Pancreas (tissue), 10 donors: ENCODE results near the gene ARL15. TPM values are rescaled to one million over a fixed set of nuclear protein-coding genes. Genes with fewer than 3 reads are reported as not detected.

Source experiments
- ATAC-seq, 4 donors: fragments of 200-7000 bp; cut with Tn5 transposase; one replicate each; pipeline versions ENCODE4 v1.8.0 to v1.9.1; 2020; ENCODE audit warnings: mild to moderate bottlenecking in 4 of 4, moderate library complexity in 4 of 4
- DNase-seq, 6 donors: peaks; one replicate each; pipeline ENCODE4 v3.0.0-alpha.2; 2020
- FAIRE-seq: peaks from 2 replicates; lab custom pipeline; 2012; peaks lifted over from hg19 to GRCh38; lab: Jason Lieb, UNC
- H3K27ac ChIP-seq, 4 donors: fragments of 200-600 bp; sonication (generic); 1 replicate in 3 of 4; 2 replicates in 1 of 4; pipeline versions ENCODE4 v1.5.0 to v1.8.0; 2020
- H3K27me3 ChIP-seq, 4 donors: fragments of 200-600 bp; one replicate each; pipeline ENCODE4 v1.8.0; 2021
- H3K36me3 ChIP-seq, 3 donors: fragments of 200-600 bp; sonication (generic) in 1 of 3; one replicate each; pipeline versions ENCODE4 v1.5.0 to v1.8.0; 2020 to 2021
- H3K4me1 ChIP-seq, 3 donors: fragments of 200-600 bp; one replicate each; pipeline ENCODE4 v1.8.0; 2021
- H3K4me3 ChIP-seq, 4 donors: fragments of 200-600 bp; sonication (generic) in 2 of 4; one replicate each; pipeline versions ENCODE4 v1.5.0 to v1.8.0; 2020 to 2021
- H3K9me3 ChIP-seq, 4 donors: fragments of 200-600 bp; one replicate each; pipeline ENCODE4 v1.8.0; 2021
- CTCF ChIP-seq, 4 donors: fragments of 200-600 bp; sonication (generic) in 3 of 4; IDR thresholded peaks; one replicate each; pipeline versions ENCODE4 v1.5.0 to v1.8.0; 2021; ENCODE audit warnings: antibody characterized with exemption in 4 of 4
- WGBS, 2 donors: extraction: QIAGEN DNeasy Blood & Tissue Kit; methylation state at CpG; one replicate each; pipeline ENCODE4 v1.1.7; 2013; 5-methylcytosine and 5-hydroxymethylcytosine counted together
- intact Hi-C, 3 donors: fragments of 100-400 bp; cut with DNase I; formaldehyde crosslinking; loops; one replicate each; pipeline versions ENCODE4 v1.11.1 to v1.14.2; 2022
- polyA plus RNA-seq, 2 donors: library from polyadenylated mRNA; stranded (reverse); fragments of 200-250 nt; gene quantifications; one replicate each; pipeline ENCODE4 v1.2.3, GENCODE V29; 2013
- total RNA-seq, 6 donors: library from RNA; stranded (reverse); fragmentation: NEBNext Ultra II Directional in 4 of 6; extraction: Animal tissue kit (Norgen Biotek cat#: 25700) in 4 of 6; gene quantifications; one replicate each; pipeline versions ENCODE4 v1.2.1 to v1.2.4, GENCODE V29; 2021 to 2023
- donor health status: healthy with polysubstance abuse.
- donor health status: DM: no; HTN: no; CAD: no; lungs with moderate emphysema.
- donor health status: DM: no; HTN: no; CAD: no.
- donor health status: control.
- donor health status: control.
- donor health status: Bipolar disorder and iron deficiency.
- donor health status: DM: yes; HTN: yes; CAD: no.
- donor health status: DM: no; HTN: no; CAD: no.
- donor health status: DM: no; HTN: no; CAD: no.
- donor health status: DM: yes; HTN: yes; CAD: no.

ARL15 gene
- total and polyA plus RNA-seq, 8 donors: 3.9 to 14.0 (median 6.7) TPM

- H3K4me3 ChIP-seq: no peak overlapping the region
- H3K9me3 ChIP-seq: no peaks in the 10 kb centered on the region
- H3K27me3 ChIP-seq: no peaks in the 10 kb centered on the region
- 57 to 66% methylated on average over 4 of the region's 4 CpGs for WGBS, 2 donors
- FAIRE-seq (no peak), DNase-seq (peak in 4 of 6 donors; percentile 59 to 70 (median 66)), ATAC-seq (peak; percentile 80 to 98 (median 90))
- peak in 1 of 4 donors; percentile 17 for TF ChIP-seq CTCF (IDR thresholded peaks at IDR 0.05)
- intact Hi-C loops: no loop called here
- H3K36me3 ChIP-seq: no peaks in the 10 kb centered on the region
- H3K27ac ChIP-seq: no peak overlapping the region
- no peaks in the 10 kb centered on the region for H3K4me1 ChIP-seq
Measured at GRCh38 chr5:54329731-54330709, 19.6 kb upstream of the ARL15 start.

GRCh38 chr5:54326662-54327270 lies 16.4 kb upstream of the ARL15 start:
- intact Hi-C loops: no loop called here
- no peaks in the 10 kb centered on the region for H3K27me3 ChIP-seq
- no peak for TF ChIP-seq CTCF (IDR thresholded peaks at IDR 0.05)
- FAIRE-seq (no peak), DNase-seq (no peak), ATAC-seq (no peak)
- no peaks in the 10 kb centered on the region for H3K9me3 ChIP-seq
- 88 to 93% methylated on average over 7 of the region's 7 CpGs for WGBS, 2 donors
- H3K4me1 ChIP-seq: no peaks in the 10 kb centered on the region
- no peak overlapping the region for H3K27ac ChIP-seq
- H3K4me3 ChIP-seq: no peak overlapping the region
- no peaks in the 10 kb centered on the region for H3K36me3 ChIP-seq

- Histone ChIP-seq H3K27me3 (no peaks in the 10 kb centered on the region), H3K4me3 (no peak overlapping the region), H3K4me1 (no peaks in the 10 kb centered on the region), H3K9me3 (no peaks in the 10 kb centered on the region), H3K27ac (no peak overlapping the region), H3K36me3 (no peaks in the 10 kb centered on the region)
- WGBS, 2 donors: 60 to 66% methylated on average over 5 of the region's 5 CpGs
- intact Hi-C loops: no loop called here
- DNase-seq (no peak), FAIRE-seq (no peak), ATAC-seq (no peak)
- TF ChIP-seq CTCF (IDR thresholded peaks at IDR 0.05): no peak
Measured at GRCh38 chr5:54325610-54326311, 15.4 kb upstream of the ARL15 start.

GRCh38 chr5:54325272-54325609 lies 14.9 kb upstream of the ARL15 start:
- Histone ChIP-seq H3K27me3 (no peaks in the 10 kb centered on the region), H3K4me3 (no peak overlapping the region), H3K36me3 (no peaks in the 10 kb centered on the region), H3K9me3 (no peaks in the 10 kb centered on the region), H3K4me1 (no peaks in the 10 kb centered on the region), H3K27ac (no peak overlapping the region)
- DNase-seq (no peak), ATAC-seq (no peak), FAIRE-seq (no peak)
- TF ChIP-seq CTCF (IDR thresholded peaks at IDR 0.05): no peak
- intact Hi-C loops: no loop called here
- WGBS, 2 donors: 48 to 60% methylated on average over 1 of the region's 1 CpG
